NCI-H1436 (cell line): ENCODE results near the gene ARL10.

ENCODE experiments used
- DNase-seq: peaks from one replicate; lab custom pipeline; 2025; lab: John Stamatoyannopoulos, UW

ARL10 gene

GRCh38 chr5:176365351-176366231 is at the start of gene ARL10:
Gene ARL10 (plus strand): TSS chr5:176365487. CDS start chr5:176365564, 77 bp downstream.
- no peak for DNase-seq

- no peak for DNase-seq
Observed at GRCh38 chr5:176317534-176318374, 47.5 kb upstream of the ARL10 start.

- DNase-seq = no peak
Observed at GRCh38 chr5:176319827-176320554, 45.3 kb upstream of the ARL10 start.

- DNase-seq = no peak
Observed at GRCh38 chr5:176320577-176320976, 44.7 kb upstream of the ARL10 start.

GRCh38 chr5:176334031-176334770 is 31.1 kb upstream of the ARL10 start:
- no peak for DNase-seq

- DNase-seq = no peak
Observed at GRCh38 chr5:176337913-176338312, 27.4 kb upstream of the ARL10 start.

GRCh38 chr5:176339304-176339703 is 26.0 kb upstream of the ARL10 start:
- DNase-seq = no peak

- no peak for DNase-seq
Observed at GRCh38 chr5:176341325-176342157, 23.7 kb upstream of the ARL10 start.

GRCh38 chr5:176342158-176342483 is 23.2 kb upstream of the ARL10 start:
- no peak for DNase-seq

GRCh38 chr5:176342766-176343458 is 22.4 kb upstream of the ARL10 start:
- DNase-seq = no peak

- DNase-seq = no peak
Observed at GRCh38 chr5:176350416-176350815, 14.9 kb upstream of the ARL10 start.

- no peak for DNase-seq
Observed at GRCh38 chr5:176352116-176352878, 13.0 kb upstream of the ARL10 start.

- no peak for DNase-seq
Observed at GRCh38 chr5:176353533-176353932, 11.8 kb upstream of the ARL10 start.

GRCh38 chr5:176355400-176356178 is 9.7 kb upstream of the ARL10 start:
- DNase-seq = no peak

GRCh38 chr5:176356179-176356566 is 9.1 kb upstream of the ARL10 start:
- DNase-seq = no peak

- no peak for DNase-seq
Observed at GRCh38 chr5:176359658-176360057, 5.6 kb upstream of the ARL10 start.

- no peak for DNase-seq
Observed at GRCh38 chr5:176360894-176361436, 4.3 kb upstream of the ARL10 start.
